Astrocyte (in vitro differentiated cells and primary cell): Measurements from ENCODE around the gene MYPN.

Experiments used
- EZH2 ChIP-seq: IDR thresholded peaks from 2 replicates; pipeline ENCODE4 v1.6.1; 2012; ENCODE audit warnings: mild to moderate bottlenecking, low read length, inconsistent platforms; ENCODE audit not compliant: insufficient read depth
- TF ChIP-seq, protein P1 (sequence below): IDR thresholded peaks from 2 replicates; pipeline ENCODE4 v1.5.1; 2011; ENCODE audit warnings: low read depth, mild to moderate bottlenecking, inconsistent platforms, low read length, moderate library complexity; ENCODE audit not compliant: insufficient read depth

DNA sequence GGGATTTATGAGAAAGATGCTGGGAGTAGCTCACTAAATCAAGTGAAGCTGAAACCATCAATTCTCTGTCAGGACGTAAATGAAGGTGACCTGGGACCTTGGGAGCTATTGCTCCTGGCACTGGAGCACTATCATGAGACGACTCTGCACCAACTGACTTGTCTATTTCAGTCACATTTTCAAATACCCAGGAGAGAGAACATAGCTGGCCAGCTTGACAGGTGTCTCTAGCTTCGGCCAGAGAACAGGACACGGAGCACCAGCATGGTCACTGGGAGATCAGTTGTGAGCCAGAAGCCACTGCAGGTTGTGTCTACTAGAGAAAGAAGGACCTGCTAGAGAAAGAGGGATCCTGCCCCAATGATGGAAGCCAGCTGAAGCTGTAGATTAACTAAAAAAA, 140.0 kb downstream of the MYPN start:
- TF ChIP-seq, protein P1, sequence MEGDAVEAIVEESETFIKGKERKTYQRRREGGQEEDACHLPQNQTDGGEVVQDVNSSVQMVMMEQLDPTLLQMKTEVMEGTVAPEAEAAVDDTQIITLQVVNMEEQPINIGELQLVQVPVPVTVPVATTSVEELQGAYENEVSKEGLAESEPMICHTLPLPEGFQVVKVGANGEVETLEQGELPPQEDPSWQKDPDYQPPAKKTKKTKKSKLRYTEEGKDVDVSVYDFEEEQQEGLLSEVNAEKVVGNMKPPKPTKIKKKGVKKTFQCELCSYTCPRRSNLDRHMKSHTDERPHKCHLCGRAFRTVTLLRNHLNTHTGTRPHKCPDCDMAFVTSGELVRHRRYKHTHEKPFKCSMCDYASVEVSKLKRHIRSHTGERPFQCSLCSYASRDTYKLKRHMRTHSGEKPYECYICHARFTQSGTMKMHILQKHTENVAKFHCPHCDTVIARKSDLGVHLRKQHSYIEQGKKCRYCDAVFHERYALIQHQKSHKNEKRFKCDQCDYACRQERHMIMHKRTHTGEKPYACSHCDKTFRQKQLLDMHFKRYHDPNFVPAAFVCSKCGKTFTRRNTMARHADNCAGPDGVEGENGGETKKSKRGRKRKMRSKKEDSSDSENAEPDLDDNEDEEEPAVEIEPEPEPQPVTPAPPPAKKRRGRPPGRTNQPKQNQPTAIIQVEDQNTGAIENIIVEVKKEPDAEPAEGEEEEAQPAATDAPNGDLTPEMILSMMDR = no peak
- TF ChIP-seq EZH2 = no peak
